Progenitor cell of endocrine pancreas (in vitro differentiated cells): ENCODE data around the gene MARCHF10. TPM values are rescaled to one million over a fixed set of nuclear protein-coding genes. Genes with fewer than 3 reads are reported as not detected.
"Not testable (repeated sequence)": the region's sequence is repeated elsewhere in the genome, so short reads cannot be mapped to it uniquely, and the experiment has no call there.

Experiments used
- DNase-seq: peaks from one replicate; pipeline ENCODE4 v3.0.0; 2021; ENCODE audit warnings: low spot score; ENCODE audit not compliant: unreplicated experiment
- H3K27ac Mint-ChIP-seq: 2 replicates; pipeline ENCODE4 v1.8.0; 2021; ENCODE audit warnings: mild to moderate bottlenecking, moderate library complexity, mixed read lengths
- H3K27me3 Mint-ChIP-seq: 2 replicates; pipeline ENCODE4 v1.8.0; 2021; ENCODE audit warnings: mixed read lengths
- H3K36me3 Mint-ChIP-seq: 2 replicates; pipeline ENCODE4 v1.8.0; 2022; ENCODE audit warnings: mixed read lengths; ENCODE audit not compliant: insufficient read depth
- H3K4me1 Mint-ChIP-seq: 2 replicates; pipeline ENCODE4 v1.8.0; 2021; ENCODE audit warnings: low read depth, mixed read lengths
- H3K4me3 Mint-ChIP-seq: 2 replicates; pipeline ENCODE4 v1.8.0; 2021; ENCODE audit warnings: low read depth, mild to moderate bottlenecking, moderate library complexity, mixed read lengths
- H3K9me3 Mint-ChIP-seq: 2 replicates; pipeline ENCODE4 v1.8.0; 2021; ENCODE audit warnings: low read depth, mixed read lengths
- CTCF ChIP-seq: fragments of 200-600 bp; sonication (generic); IDR thresholded peaks from one replicate; pipeline ENCODE4 v1.5.0; 2021; ENCODE audit warnings: antibody characterized with exemption, mild to moderate bottlenecking; ENCODE audit not compliant: unreplicated experiment
- total RNA-seq: library from RNA; stranded (reverse); gene quantifications from 2 replicates; pipeline ENCODE4 v1.2.1, GENCODE V29; 2021

MARCHF10 gene
- total RNA-seq, 1 donor from 2014 or later = not detected

DNA sequence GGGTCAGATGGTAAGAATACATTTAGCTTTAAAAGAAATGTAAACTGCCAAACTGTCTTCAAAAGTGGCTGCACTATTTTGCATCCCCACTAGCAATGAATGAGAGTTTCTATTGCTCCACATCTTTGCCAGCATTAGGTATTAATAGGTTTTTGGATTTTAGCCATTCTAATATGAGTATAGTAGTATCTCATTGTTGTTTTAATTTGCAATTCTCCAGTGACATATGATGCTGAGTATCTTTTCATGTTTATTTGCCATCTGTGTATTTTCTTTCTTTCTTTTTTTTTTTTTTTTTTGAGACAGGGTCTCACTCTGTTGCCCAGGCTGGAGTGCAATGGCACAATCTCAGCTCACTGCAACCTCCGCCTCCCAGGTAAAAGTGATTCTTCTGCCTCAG lies 24.3 kb upstream of the MARCHF10 start:
- Mint-ChIP-seq H3K27me3 (no peaks in the 10 kb centered on the region), H3K36me3 (no peaks in the 10 kb centered on the region), H3K4me1 (no peaks in the 10 kb centered on the region), H3K4me3 (no peak overlapping the region), H3K27ac (no peak overlapping the region), H3K9me3 (peaks cover 4% of the 10 kb centered on the region)
- no peak for TF ChIP-seq CTCF
- no peak for DNase-seq

- H3K4me3 Mint-ChIP-seq, H3K4me1 Mint-ChIP-seq, H3K27ac Mint-ChIP-seq, DNase-seq, H3K27me3 Mint-ChIP-seq, H3K36me3 Mint-ChIP-seq, H3K9me3 Mint-ChIP-seq: not testable (repeated sequence)
Observed at GRCh38 chr17:62831066-62831465, 23.0 kb upstream of the MARCHF10 start.

DNA sequence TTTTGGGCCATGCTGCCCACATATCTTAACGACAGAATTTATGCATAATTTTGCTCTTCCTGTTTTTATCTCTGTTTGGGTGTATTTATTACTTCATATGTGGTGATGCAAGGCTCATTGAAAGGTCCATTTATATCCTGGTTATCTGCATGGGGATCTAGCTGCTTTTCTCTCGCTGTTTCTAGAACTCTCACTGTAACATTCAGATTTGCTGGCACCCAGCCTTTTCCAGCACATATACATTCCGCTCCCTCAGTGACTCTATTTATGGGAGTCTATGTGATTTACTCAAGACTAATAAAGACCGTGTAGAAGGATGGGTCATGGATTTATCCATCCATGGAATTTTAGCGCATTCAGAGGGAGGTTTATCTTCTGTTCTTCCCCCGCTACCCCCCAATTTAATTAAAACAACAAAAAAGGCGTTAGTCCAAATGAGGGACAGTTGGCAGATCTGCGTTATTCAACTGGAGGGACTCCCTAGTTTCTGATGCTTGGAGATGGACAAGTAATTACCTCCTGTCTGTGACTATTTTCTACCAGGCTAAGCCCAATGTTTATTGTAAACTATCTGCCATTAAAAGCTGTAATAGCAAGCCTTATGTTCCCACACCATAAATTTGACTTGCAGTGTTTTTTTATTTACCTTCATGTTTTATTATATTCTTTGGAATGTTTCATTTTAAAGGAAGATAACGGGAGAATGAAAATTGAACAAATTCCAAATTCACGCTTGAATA lies 19.8 kb upstream of the MARCHF10 start:
- Mint-ChIP-seq H3K27ac (no peak overlapping the region), H3K36me3 (no peaks in the 10 kb centered on the region), H3K4me3 (no peak overlapping the region), H3K9me3 (no peaks in the 10 kb centered on the region), H3K4me1 (no peaks in the 10 kb centered on the region), H3K27me3 (peaks cover 8% of the 10 kb centered on the region)
- no peak for TF ChIP-seq CTCF
- no peak for DNase-seq

DNA sequence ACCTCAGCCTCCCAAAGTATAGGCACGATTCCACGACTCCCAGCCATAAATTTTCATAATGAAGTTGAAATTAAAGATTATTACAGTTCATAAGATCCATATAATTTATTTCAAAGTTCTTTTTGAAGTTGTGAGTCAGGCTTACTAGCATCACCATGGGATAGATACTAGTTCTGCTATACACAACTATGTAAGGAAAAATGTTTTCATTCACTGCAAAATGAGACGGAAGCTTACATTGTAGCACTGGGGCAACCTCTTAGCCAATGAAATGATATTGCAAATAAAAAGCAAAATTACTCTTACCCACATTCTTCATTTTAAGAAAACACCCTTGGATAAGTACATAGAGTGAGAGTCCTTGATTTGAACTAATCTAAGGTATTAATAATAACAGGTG lies 18.8 kb upstream of the MARCHF10 start:
- TF ChIP-seq CTCF = no peak
- DNase-seq = no peak
- H3K36me3 Mint-ChIP-seq = no peaks in the 10 kb centered on the region
- no peaks in the 10 kb centered on the region for H3K9me3 Mint-ChIP-seq
- no peaks in the 10 kb centered on the region for H3K4me1 Mint-ChIP-seq
- H3K4me3 Mint-ChIP-seq = no peak overlapping the region
- H3K27me3 Mint-ChIP-seq = peaks cover 8% of the 10 kb centered on the region
- H3K27ac Mint-ChIP-seq = no peak overlapping the region

DNA sequence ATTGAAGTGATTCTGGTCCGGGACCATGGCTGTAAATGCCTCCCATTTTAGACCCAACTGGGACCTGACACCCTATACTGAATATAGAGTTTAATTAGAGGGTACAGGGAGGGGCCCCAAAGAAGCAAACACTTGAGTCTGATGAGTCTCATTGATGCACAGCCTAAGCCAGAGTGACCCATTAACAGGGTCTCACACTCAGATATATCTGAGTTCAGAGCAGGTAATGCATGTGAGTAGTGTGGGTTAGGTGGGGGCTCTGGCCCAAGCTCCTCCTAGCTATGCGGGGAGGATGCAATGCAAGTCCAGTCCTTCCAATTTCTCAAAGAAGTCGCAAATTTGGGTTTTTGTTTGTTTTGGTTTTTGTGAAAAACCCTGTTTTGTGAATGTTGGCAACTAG lies 17.1 kb upstream of the MARCHF10 start:
- H3K27me3 Mint-ChIP-seq = peaks cover 8% of the 10 kb centered on the region
- no peak for TF ChIP-seq CTCF
- H3K4me1 Mint-ChIP-seq = peaks cover 10% of the 10 kb centered on the region
- H3K27ac Mint-ChIP-seq = no peak overlapping the region
- H3K9me3 Mint-ChIP-seq = no peaks in the 10 kb centered on the region
- DNase-seq = no peak
- H3K36me3 Mint-ChIP-seq = no peaks in the 10 kb centered on the region
- H3K4me3 Mint-ChIP-seq = no peak overlapping the region
